PC-3 (cell line): ENCODE data around the gene KCTD17. TPM values are rescaled to one million over a fixed set of nuclear protein-coding genes. Genes with fewer than 3 reads are reported as not detected.
A peak's percentile ranks its signal among the peaks of the same experiment; 100 is the strongest.

Experiments used
- ATAC-seq: fragments of 200-7000 bp; cut with Tn5 transposase; 2 replicates; pipeline ENCODE4 v1.9.1; 2020; ENCODE audit warnings: mild to moderate bottlenecking, moderate library complexity
- BruUV-seq: library from RNA; stranded (reverse); fragments of 400-500 nt; replicated peaks from 2 replicates; lab custom pipeline; 2021; lab: Mats Ljungman, UMichigan
- CTCF ChIA-PET: fragments of 300-600 bp; sonication (Branson Sonifier 250); formaldehyde crosslinking; loops from one replicate; lab custom pipeline; 2022; ENCODE audit warnings: antibody characterized with exemption; lab: Charles Lee
- POLR2A ChIA-PET: fragments of 300-600 bp; sonication (Branson Sonifier 250); formaldehyde crosslinking; loops from one replicate; lab custom pipeline; 2022; ENCODE audit warnings: antibody characterized with exemption; ENCODE audit not compliant: unreplicated experiment; lab: Charles Lee
- DNase-seq: peaks from one replicate; pipeline ENCODE4 v3.0.0-alpha.2; 2015
- H2AFZ ChIP-seq: fragments of 300-600 bp; sonication (generic); 2 replicates; pipeline ENCODE4 v1.6.0; 2016; ENCODE audit warnings: antibody characterized with exemption, low read length
- H3F3A ChIP-seq: fragments of 300-600 bp; sonication (generic); one replicate; pipeline ENCODE4 v1.6.0; 2017; ENCODE audit warnings: antibody characterized with exemption, low read length, control low read depth, mild to moderate bottlenecking; ENCODE audit not compliant: unreplicated experiment
- H3K27ac ChIP-seq: fragments of 300-600 bp; sonication (generic); 2 replicates; pipeline ENCODE4 v1.5.1; 2016; ENCODE audit warnings: mild to moderate bottlenecking, low read length
- H3K27me3 ChIP-seq: fragments of 300-600 bp; sonication (generic); 2 replicates; pipeline ENCODE4 v1.6.1; 2016; ENCODE audit warnings: low read length, mixed read lengths
- H3K36me3 ChIP-seq: fragments of 300-600 bp; sonication (generic); 2 replicates; pipeline ENCODE4 v1.6.1; 2016; ENCODE audit warnings: low read depth, mixed run types, low read length, mixed read lengths
- H3K4me1 ChIP-seq: fragments of 300-600 bp; sonication (generic); 2 replicates; pipeline ENCODE4 v1.5.1; 2016; ENCODE audit warnings: low read length; ENCODE audit not compliant: insufficient read depth
- H3K4me2 ChIP-seq: fragments of 300-600 bp; sonication (generic); 2 replicates; pipeline ENCODE4 v1.6.0; 2016; ENCODE audit warnings: low read length
- H3K4me3 ChIP-seq: fragments of 300-600 bp; sonication (generic); 2 replicates; pipeline ENCODE4 v1.5.1; 2016; ENCODE audit warnings: mild to moderate bottlenecking, low read length, mixed read lengths
- H3K79me2 ChIP-seq: fragments of 300-600 bp; sonication (generic); 2 replicates; pipeline ENCODE4 v1.6.1; 2017; ENCODE audit warnings: low read length, mixed read lengths
- H3K9ac ChIP-seq: fragments of 300-600 bp; sonication (generic); 2 replicates; pipeline ENCODE4 v1.6.0; 2016; ENCODE audit warnings: mild to moderate bottlenecking, low read length
- H3K9me2 ChIP-seq: fragments of 300-600 bp; sonication (generic); replicated peaks from 2 replicates; pipeline ENCODE4 v1.6.1; 2016; ENCODE audit warnings: mixed run types, low read length, mixed read lengths
- H3K9me3 ChIP-seq: fragments of 300-600 bp; sonication (generic); 2 replicates; pipeline ENCODE4 v1.6.1; 2016; ENCODE audit warnings: low read length, mixed read lengths
- H4K20me1 ChIP-seq: fragments of 300-600 bp; sonication (generic); 2 replicates; pipeline ENCODE4 v1.6.1; 2016; ENCODE audit warnings: low read length, mixed read lengths
- EZH2 ChIP-seq: fragments of 300-600 bp; sonication (generic); IDR thresholded peaks from one replicate; pipeline ENCODE4 v1.6.1; 2017; ENCODE audit warnings: antibody characterized with exemption, mild to moderate bottlenecking, low read length; ENCODE audit not compliant: unreplicated experiment
- EZH2phosphoT487 ChIP-seq: fragments of 300-600 bp; sonication (generic); IDR thresholded peaks from 2 replicates; pipeline ENCODE4 v1.6.1; 2018; ENCODE audit warnings: mild to moderate bottlenecking, antibody characterized with exemption, low read length, borderline replicate concordance
- intact Hi-C: fragments of 100-400 bp; cut with micrococcal nuclease; formaldehyde crosslinking; loops from 2 replicates; pipeline ENCODE4 v1.9.0; 2023
- total RNA-seq: library from RNA; depleted of rRNA; stranded (reverse); fragments of >200 nt; gene quantifications from 2 replicates; pipeline ENCODE4 v1.2.3, GENCODE V29; 2014
- TF ChIP-seq, protein P1 (sequence below): fragments of 300-600 bp; sonication (generic); conservative IDR thresholded peaks from 2 replicates; pipeline ENCODE4 v1.5.1; 2017; ENCODE audit warnings: antibody characterized with exemption, low read depth, mild to moderate bottlenecking, low read length

Gene KCTD17
- total RNA-seq, 1 experiment from 2014 or later, result 25.9 TPM

DNA sequence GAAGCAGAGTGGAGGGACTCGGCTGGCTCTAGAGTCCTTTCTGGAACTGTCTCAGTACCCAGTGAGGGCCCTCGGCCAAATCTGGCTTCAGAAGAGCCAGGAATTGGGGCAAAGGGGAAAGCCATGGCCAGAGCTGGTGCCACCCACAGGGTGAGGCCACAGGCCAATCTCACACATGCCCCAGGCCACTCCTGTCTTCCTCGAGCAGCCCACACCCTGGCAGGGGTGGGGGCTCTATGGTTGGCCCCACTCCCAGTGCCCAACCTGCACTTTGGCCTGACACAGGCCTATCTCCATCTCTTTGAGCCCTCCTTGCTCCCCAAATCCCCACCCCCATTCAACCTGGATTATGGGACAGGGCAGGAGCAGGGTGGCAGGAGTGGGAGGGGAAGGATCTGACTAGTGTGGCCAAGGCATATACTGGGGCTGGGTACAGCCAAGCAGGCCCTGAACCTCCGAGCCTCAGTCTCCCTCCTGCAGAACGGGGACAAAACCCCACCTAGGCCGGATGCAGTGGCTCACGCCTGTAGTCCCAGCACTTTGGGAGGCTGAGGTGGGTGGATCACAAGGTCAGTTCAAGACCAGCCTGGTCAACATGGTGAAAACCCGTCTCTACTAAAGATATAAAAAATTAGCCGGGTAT, 39.2 kb upstream of the KCTD17 start:
- intact Hi-C loops, result no loop called here
- peak; percentile 24 for ATAC-seq
- Histone ChIP-seq H3K9me3 (no peaks in the 10 kb centered on the region), H3K4me3 (no peak overlapping the region), H3K27ac (no peak overlapping the region), H3K4me1 (peaks cover 4% of the 10 kb centered on the region; the same call in 1 of the 2 replicates), H3K9ac (no peak overlapping the region), H4K20me1 (no peaks in the 10 kb centered on the region), H3F3A (no peaks in the 10 kb centered on the region), H3K4me2 (no peak overlapping the region), H2AFZ (no peak overlapping the region), H3K79me2 (no peaks in the 10 kb centered on the region), H3K9me2 (no peaks in the 10 kb centered on the region), H3K27me3 (no peaks in the 10 kb centered on the region), H3K36me3 (no peaks in the 10 kb centered on the region)
- no peak for DNase-seq
- TF ChIP-seq EZH2phosphoT487, result no peak
- TF ChIP-seq, protein P1, sequence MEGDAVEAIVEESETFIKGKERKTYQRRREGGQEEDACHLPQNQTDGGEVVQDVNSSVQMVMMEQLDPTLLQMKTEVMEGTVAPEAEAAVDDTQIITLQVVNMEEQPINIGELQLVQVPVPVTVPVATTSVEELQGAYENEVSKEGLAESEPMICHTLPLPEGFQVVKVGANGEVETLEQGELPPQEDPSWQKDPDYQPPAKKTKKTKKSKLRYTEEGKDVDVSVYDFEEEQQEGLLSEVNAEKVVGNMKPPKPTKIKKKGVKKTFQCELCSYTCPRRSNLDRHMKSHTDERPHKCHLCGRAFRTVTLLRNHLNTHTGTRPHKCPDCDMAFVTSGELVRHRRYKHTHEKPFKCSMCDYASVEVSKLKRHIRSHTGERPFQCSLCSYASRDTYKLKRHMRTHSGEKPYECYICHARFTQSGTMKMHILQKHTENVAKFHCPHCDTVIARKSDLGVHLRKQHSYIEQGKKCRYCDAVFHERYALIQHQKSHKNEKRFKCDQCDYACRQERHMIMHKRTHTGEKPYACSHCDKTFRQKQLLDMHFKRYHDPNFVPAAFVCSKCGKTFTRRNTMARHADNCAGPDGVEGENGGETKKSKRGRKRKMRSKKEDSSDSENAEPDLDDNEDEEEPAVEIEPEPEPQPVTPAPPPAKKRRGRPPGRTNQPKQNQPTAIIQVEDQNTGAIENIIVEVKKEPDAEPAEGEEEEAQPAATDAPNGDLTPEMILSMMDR, result no peak
- no peak for TF ChIP-seq EZH2
- ChIA-PET CTCF (no interaction called here), POLR2A (no interaction called here)
- BruUV-seq, result no TSS peak

GRCh38 chr22:37012956-37013355, 38.6 kb upstream of the KCTD17 start:
- Histone ChIP-seq H4K20me1 (no peaks in the 10 kb centered on the region), H3K9me2 (no peaks in the 10 kb centered on the region), H3K4me2 (no peak overlapping the region), H3F3A (no peaks in the 10 kb centered on the region), H3K27me3 (no peaks in the 10 kb centered on the region), H3K36me3 (no peaks in the 10 kb centered on the region), H2AFZ (no peak overlapping the region), H3K9me3 (no peaks in the 10 kb centered on the region), H3K4me3 (no peak overlapping the region), H3K27ac (no peak overlapping the region), H3K79me2 (peaks cover 2% of the 10 kb centered on the region; the same call in 1 of the 2 replicates), H3K9ac (no peak overlapping the region), H3K4me1 (peaks cover 5% of the 10 kb centered on the region; the same call in 1 of the 2 replicates)
- DNase-seq (no peak), ATAC-seq (no peak)
- intact Hi-C loops, result no loop called here
- POLR2A ChIA-PET, result no interaction called here
- no TSS peak for BruUV-seq
- TF ChIP-seq EZH2phosphoT487 (no peak), EZH2 (no peak)
- TF ChIP-seq, protein P1, result no peak
- CTCF ChIA-PET, result no interaction called here

DNA sequence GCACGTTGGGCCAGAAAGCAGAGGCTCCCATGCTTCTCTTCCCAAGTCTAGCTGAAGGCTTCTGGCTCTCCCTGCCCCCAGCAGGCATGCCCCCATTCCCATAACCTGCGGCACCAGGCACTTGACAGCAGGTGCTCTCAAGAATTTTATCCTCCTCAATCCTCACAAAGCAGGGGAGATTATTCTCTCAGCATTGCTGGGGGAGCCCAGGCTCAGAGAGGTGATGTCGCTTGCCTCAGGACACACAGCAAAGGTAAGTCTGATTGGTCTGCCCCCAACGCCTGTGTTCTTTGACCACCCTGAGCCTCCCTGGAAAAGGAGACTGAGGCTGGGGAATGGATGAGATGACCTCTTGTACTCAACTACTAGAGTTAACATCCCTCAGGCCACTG, 37.1 kb upstream of the KCTD17 start:
- Histone ChIP-seq H3K27ac (no peak overlapping the region), H3K4me1 (peaks cover 11% of the 10 kb centered on the region; the same call in 1 of the 2 replicates), H3K27me3 (no peaks in the 10 kb centered on the region), H3K9ac (no peak overlapping the region), H3F3A (no peaks in the 10 kb centered on the region), H3K4me3 (no peak overlapping the region), H3K9me2 (no peaks in the 10 kb centered on the region), H3K79me2 (peaks cover 13% of the 10 kb centered on the region; the same call in 1 of the 2 replicates), H3K36me3 (no peaks in the 10 kb centered on the region), H4K20me1 (no peaks in the 10 kb centered on the region), H3K4me2 (no peak overlapping the region), H2AFZ (no peak overlapping the region), H3K9me3 (no peaks in the 10 kb centered on the region)
- ChIA-PET CTCF (no interaction called here), POLR2A (no interaction called here)
- no peak for TF ChIP-seq EZH2
- no peak for TF ChIP-seq EZH2phosphoT487
- TF ChIP-seq, protein P1, result no peak
- DNase-seq (no peak), ATAC-seq (no peak)
- BruUV-seq, result no TSS peak
- intact Hi-C loops, result no loop called here
